Stimulated activated CD8-positive, alpha-beta memory T cell treated with anti-CD3 and anti-CD28 coated beads, Interleukin-4, amount 100 ng/mL, for 4 hours (primary cell): ENCODE results near the gene DYNC2H1.

Source experiments
- DNase-seq, 2 donors: peaks; one replicate each; pipeline ENCODE4 v3.0.0-alpha.2; 2020; ENCODE audit warnings: low read depth in 2 of 2, low spot score in 1 of 2

Gene DYNC2H1, protein sequence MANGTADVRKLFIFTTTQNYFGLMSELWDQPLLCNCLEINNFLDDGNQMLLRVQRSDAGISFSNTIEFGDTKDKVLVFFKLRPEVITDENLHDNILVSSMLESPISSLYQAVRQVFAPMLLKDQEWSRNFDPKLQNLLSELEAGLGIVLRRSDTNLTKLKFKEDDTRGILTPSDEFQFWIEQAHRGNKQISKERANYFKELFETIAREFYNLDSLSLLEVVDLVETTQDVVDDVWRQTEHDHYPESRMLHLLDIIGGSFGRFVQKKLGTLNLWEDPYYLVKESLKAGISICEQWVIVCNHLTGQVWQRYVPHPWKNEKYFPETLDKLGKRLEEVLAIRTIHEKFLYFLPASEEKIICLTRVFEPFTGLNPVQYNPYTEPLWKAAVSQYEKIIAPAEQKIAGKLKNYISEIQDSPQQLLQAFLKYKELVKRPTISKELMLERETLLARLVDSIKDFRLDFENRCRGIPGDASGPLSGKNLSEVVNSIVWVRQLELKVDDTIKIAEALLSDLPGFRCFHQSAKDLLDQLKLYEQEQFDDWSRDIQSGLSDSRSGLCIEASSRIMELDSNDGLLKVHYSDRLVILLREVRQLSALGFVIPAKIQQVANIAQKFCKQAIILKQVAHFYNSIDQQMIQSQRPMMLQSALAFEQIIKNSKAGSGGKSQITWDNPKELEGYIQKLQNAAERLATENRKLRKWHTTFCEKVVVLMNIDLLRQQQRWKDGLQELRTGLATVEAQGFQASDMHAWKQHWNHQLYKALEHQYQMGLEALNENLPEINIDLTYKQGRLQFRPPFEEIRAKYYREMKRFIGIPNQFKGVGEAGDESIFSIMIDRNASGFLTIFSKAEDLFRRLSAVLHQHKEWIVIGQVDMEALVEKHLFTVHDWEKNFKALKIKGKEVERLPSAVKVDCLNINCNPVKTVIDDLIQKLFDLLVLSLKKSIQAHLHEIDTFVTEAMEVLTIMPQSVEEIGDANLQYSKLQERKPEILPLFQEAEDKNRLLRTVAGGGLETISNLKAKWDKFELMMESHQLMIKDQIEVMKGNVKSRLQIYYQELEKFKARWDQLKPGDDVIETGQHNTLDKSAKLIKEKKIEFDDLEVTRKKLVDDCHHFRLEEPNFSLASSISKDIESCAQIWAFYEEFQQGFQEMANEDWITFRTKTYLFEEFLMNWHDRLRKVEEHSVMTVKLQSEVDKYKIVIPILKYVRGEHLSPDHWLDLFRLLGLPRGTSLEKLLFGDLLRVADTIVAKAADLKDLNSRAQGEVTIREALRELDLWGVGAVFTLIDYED (N-terminal part only)

DNA sequence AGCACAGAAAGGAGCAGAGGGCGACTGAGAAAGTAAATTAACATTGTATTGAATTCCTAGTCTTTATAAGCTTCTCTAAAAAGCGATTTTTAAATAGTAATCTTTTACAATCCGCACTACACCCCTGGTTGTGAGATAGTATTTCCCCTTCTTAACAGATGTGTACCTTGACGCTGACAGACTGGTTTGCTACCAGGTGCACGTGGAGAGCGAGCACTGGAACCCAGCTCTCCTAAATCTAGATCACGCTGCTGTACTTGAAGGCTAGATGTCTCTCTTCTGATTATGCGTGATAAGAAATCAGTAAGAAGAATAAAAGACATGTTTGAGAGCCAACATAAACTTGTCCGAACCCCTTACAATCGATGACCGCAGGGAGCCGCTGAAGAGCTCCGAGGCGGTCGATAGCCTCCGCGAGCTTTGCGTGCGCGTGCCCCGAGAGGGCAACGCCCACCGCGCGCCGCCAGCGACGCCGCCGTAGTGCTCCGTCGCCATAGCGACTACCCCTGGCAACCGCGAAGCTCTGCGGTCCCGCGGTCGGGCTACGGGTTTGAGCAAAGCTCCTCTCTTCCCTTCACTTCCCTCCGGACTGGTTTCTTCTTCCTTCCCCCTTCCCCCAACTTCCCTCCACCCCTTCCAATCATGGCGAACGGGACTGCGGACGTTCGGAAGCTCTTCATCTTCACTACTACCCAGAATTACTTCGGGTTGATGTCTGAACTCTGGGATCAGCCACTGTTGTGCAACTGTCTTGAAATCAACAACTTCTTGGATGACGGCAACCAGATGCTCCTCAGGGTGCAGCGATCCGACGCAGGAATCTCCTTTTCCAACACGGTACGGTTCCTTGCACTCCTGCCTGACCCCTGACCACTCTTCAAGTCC is at the start of gene DYNC2H1:
TSS of gene DYNC2H1 (plus strand) at position 494 of the 885 bp plus-strand sequence. CDS start at position 643, 149 bp downstream.
- peak; percentile 62 to 76 for DNase-seq

DNA sequence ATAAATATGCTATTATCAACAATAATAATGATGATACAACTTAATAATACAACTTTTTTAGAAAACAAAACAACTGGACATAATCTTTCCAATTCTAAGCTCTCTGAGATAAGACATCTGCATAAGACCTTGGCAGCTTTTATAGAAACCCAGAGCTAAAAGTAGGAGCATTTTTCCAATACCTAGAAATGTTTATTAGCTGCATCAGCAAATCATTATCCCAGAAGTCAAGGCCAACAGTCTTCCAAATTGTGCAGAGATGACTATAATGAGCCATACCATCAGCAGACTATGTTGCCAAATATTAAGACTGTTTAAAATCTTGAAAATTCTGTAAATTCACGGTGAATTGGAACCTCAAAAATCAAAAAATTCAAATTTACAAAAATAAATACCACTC is 47.6 kb upstream of the DYNC2H1 start:
- DNase-seq, result no peak

DNA sequence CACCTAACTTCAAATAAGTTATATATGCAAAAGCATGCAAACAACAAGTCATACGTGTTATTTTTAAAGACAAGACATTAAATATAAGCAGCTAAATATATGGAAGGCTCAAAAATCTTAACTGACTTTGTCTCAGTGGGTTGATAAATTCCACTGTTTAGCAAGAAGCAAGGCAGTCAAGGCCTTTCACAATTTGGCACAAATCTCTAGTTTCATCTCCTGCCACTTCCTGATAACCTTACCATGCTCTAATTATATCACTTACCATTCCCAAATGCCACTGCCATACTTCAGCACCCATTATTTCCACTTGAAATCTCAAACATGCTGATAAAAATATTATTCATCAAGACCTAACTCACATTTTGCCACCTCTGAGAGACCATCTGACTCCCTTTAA is 42.1 kb upstream of the DYNC2H1 start:
- no peak for DNase-seq

DNA sequence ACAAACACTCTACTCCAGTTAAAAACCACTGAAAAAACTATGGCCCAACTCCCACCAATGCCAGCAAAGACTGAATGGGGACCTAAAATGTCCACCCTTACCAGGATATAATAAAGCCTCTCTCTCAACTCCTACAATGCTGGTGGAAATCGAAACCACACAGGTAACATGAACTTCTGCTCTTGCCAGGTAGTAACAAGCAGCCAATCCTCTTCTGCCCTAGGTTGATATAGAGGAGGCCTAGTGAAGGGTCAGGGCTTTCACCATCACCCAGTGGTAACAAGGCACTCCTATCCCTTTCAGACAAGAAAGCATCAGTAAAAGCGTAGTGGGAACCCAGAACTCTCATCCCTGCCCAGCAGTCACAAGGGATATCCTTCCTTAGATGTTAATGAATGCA is 39.9 kb upstream of the DYNC2H1 start:
- DNase-seq, result no peak

DNA sequence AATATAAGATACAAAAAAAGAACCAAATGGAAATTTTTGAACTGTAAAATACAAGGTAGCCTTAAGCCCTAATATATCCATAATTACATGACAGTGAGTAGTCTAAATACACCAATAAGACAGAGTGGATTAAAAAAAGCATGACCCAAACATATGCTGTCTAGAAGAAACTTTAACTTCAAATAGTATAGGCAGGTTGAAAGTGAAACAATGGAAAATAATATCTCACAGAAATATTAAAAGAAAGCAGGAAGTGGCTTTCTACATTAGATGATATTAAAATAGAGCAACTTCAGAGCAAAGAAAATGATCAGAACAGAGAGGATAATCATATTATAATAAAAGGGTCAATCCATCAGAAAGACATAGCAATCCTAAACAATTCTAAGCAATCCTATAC is 39.1 kb upstream of the DYNC2H1 start:
- no peak for DNase-seq

DNA sequence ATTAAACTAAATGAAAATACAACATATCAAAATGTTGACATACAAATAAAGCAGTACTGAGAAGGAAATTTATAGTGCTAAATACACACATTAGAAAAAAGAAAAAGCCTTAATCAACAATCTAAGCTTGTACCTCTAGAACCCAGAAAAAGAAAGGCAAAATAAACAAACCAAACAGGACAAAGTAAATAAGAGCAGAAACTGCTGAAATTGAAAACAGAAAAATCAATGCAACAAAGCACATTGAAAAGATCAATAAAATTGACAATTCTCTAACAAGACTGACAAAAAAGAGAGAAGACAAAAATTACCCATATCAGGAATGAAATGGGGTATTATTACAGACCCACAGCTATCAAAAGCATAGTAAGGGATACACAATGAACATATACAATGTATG is 38.2 kb upstream of the DYNC2H1 start:
- DNase-seq, result no peak

DNA sequence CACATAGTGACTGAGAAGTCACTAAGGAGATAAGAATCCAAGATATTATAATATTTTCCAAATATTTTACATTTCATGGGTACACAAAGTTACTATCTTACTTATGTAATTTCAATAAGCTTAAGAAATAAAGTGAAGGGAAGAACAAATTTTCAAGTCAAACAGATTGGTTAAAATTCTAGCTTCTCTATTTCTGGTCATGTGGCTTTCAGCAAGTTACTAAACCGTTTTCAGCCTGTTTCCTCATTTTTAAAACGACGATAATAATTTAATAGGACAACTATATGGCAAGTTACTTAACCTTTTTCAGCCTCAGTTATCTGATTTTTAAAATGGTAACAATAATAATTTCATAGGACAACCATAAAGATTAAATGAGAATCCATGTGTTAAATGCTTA is 32.9 kb upstream of the DYNC2H1 start:
- DNase-seq, result no peak

DNA sequence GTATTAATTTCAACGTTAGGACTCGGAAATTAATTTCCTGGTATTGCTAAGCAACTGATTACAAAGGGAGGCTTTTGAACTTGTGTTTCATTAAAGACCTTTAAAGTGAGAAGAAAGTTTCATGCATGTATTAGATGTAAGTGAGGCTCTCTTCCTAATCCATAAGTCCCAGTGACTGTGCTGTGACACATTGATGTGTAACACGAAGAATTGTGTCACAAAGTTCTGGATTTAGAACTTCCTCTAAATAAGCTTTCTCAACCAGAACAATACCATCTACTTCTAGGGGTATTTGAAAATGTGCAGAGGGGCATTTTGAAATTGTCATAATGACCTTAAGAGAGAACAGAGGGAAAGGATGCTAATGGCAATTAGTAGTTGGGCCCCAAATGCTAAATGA is 31.7 kb upstream of the DYNC2H1 start:
- DNase-seq, result no peak

DNA sequence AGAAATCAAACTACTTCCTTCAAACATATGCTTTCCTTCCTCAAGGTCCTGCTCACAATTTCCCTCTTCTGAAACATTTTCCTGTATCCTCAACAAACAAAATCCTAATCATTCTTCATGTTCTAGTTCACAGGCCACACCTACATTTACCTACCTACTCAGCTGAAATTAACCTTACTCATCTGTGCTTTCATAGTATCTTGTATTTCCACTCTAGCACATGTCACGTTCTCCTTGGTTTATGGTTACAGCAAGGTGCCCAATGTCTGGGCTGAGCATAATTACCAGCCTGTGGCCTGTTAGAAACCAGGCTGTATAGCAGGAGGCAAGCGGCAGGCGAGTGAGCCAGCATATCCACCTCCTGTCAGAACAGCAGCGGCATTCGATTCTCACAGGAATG is 30.5 kb upstream of the DYNC2H1 start:
- no peak for DNase-seq

DNA sequence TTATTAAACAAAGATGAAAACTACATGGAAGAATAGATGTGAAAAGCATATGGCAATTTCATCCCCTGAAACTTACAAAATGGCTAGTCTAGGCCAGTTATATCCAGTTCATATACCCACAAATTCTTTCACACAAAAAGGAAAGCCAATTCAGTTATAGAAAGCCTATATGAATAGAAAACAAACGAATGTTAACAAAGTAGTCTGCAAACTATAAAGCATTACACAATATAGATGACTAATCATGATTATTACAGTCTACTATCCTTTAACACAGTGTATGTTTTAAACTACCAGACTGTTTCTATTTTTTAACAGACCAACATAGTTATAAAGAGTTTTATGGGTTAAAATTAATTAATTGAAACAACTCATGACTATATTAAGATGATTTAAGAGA is 29.4 kb upstream of the DYNC2H1 start:
- DNase-seq, result no peak

DNA sequence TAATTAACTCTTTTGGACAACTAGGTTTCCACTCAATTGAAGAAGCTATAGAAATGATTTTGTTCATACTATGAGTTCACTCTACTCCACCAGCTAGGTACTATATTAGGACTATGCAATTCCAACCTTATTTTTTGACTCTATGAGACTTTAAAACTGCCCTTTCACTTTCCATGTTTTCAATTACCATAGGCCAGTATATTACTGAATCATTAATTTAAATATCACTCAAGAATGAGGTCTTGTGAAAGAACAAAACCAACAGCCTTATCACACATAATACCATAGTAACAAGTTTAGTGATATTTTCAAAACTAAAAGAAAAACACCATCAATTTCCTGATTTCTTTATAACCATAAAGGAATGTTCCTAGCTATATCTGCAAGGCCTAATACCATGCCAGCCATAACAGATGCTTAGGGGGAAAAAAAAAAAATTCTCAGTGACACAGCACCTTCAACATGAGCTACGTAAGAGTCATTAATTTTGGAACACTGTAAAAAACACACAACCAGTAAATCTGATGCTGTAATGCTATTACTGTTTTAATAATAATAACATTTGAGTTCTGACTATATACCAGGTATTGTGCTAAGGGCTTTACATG is 23.4 kb upstream of the DYNC2H1 start:
- no peak for DNase-seq

DNA sequence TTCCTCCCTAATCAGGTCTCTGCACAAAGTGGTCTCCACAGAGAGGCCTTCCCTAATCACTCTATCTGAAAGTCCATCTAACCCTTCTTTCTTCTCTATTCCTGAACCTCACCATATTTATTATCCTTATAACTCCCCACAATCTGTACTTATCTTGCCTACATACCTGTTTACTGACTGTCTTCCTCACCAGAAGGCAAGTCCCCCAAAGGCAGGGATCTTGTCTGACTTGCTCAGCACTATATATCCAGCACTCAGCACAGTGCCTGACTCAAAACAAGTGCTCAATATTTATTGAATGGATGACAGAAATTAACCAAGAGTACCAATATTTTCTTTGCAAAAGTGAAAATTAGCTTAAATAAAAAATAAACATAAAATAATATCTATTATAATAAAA is 22.8 kb upstream of the DYNC2H1 start:
- no peak for DNase-seq

DNA sequence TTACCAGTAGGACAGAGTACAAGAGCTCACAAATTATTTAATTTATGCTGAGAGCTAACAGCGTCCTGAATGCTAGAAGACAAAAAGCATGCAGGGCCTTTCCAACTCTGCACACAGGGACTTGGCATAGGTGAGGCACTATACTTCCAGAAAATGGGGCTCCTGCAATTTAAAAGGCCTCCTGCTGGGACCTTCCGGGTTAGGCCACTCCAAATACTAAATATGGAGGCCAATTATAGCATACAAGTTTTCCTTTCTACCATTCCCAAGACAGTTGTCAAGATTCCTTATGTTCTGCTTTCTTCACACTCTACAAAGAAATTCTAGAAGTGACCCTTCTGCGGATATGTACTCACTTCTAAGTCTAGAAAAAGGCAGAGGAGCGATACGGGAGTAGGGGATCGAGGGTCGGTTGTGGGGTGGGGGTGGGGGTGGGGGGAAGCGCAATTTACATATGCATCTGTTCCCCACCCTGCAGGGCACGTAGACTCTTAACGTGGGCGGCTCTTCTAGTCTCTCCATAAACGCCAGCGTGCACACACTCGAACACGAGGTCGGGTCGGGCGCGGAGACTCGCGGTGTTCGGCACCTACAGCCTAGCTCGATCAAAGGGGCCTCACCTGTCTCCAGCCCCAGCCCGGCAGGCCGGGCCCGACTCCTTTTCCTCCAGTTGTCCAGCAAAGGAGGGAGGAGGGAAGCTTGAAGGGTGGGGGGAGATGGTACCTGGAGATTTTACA is 18.0 kb upstream of the DYNC2H1 start:
- peak in 1 of 2 donors; percentile 18 for DNase-seq

DNA sequence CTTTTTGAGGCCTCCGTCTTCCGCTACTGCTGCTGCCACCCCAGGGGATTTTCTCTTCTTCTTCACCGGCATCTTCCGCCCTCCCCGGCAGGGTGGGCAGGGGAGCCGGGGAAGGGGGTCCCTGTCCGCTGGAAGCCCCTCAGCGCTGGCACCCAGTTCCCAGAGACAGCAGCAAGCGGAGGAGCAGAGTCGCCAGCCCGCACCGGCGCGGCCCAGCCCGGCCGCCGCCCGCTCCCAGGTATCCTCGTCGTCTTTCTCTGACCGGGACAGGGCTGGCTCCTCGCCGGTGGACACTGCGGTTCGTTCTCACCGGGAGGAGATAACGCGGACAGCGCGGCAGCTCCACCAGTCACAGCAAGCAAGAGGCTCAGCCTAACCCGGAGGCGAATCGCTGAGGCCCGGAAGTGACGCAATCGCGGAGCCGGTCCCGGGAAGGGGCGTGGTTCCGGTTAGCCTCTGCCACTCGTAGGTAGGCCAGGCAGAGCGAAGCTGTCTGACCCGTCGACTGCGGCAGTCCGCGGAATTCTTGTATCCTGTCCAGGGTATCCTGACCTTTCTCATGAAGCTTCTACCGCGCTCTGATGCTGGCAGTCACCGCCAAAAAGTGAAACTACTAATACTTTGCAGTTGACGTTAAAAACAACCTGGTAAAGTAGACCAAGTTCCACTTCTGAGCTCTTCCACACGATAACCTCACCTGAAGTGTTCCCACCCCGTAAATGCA is 17.3 kb upstream of the DYNC2H1 start, which contains the start of gene DCUN1D5:
TSS of gene DCUN1D5 (minus strand) at position 360 of the 724 bp plus-strand sequence. CDS start at position 72, 288 bp downstream.
- peak; percentile 91 for DNase-seq

DNA sequence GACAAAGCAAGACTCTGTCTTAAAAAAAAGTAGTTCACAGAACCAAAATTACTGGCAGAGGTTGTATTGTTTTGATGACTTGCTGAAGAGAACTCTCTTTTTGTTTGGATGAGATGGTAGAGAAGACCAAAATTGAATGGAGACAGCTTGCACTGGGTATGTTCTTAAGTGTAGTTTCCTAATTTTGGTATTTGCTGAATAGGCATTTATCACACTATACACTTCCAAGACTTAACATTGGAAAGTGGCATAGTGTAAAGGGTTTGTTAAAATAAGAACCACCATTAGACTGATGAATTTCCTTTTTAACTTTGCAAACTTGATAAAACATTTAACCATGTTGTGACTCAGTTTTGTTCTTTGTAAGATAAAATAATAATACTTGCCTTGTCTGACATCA is 11.9 kb upstream of the DYNC2H1 start:
- DNase-seq, result no peak

DNA sequence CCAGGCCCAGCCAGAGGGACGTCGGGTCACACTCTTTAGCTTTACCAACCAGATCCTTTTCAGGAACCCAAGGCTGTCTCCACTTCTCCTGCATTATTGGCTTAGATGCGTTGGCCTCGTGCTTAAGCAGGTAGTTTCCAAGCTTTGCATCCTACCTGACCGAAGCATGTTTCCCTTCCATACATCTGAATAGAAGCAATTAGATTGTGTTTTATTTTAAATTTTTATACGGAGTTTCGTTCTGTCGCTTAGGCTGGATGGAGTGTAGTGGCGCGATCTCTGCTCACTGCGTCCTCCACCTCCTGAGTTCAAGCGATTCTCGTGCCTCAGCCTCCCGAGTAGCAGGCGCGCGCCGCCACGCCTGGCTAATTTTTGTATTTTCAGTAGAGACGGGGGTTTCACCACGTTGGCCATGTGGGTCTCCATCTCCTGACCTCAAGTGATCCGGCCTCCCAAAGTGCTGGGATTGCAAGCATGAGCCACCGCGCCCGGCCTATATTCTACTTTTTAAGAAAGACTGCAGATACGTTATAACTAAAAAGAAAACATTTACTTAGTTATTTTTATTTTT is 677 bp downstream of the DYNC2H1 start:
- DNase-seq, result no peak

DNA sequence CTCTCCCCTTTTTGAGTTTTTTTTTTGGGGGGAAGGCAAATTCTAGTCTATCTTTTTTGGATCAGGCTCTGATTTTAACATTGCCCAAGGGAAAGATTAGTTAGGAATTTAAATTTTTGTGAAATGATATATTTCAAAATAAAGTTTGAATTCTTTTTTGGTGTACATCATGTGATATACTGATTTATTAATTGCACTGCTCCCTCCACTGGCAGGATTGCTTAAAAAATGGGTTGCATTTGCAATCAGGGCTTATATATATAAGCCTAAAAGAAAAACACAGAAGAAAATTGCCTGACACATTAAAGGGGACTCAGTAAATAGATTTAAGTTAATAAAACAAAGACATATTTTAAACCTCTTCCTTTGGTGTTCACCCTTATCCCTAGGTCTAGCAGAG is 1.2 kb downstream of the DYNC2H1 start:
- DNase-seq, result no peak

DNA sequence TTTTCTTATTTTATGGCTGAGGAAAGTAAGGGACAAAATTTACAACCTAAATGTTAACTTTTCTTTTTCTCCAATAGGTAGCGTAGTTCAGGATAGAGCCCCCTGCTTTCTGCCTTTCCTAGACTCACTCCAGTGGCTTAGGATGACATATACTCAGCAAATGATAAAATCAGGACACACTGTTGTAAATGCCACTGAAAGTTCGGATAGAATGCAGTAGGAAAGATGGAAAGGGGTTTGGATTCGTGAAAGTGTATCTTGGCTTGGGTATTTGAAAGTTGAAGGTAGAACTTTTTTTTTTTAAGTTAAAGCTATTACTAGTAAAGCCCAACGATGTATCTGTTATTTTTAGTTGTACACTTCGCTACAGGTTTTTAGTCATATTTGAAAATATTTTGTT is 2.2 kb downstream of the DYNC2H1 start:
- DNase-seq, result no peak
